Mucosa of descending colon (tissue), 3 donors: ENCODE results near the gene COL28A1. TPM values are rescaled to one million over a fixed set of nuclear protein-coding genes. Genes with fewer than 3 reads are reported as not detected.
"Not testable (repeated sequence)": the region's sequence is repeated elsewhere in the genome, so short reads cannot be mapped to it uniquely, and the experiment has no call there.

ENCODE experiments used
- ATAC-seq: fragments of 200-7000 bp; cut with Tn5 transposase; one replicate; pipeline ENCODE4 v1.9.1; 2020; ENCODE audit warnings: mild to moderate bottlenecking, moderate library complexity
- DNase-seq, 3 donors: peaks; one replicate each; pipeline ENCODE4 v3.0.0-alpha.2; 2020
- H3K36me3 ChIP-seq: fragments of 200-600 bp; one replicate; pipeline ENCODE4 v1.8.0; 2021; ENCODE audit warnings: low read depth, mild to moderate bottlenecking
- H3K4me1 ChIP-seq: fragments of 200-600 bp; one replicate; pipeline ENCODE4 v1.8.0; 2021; ENCODE audit warnings: low read depth, mild to moderate bottlenecking
- H3K4me3 ChIP-seq: fragments of 200-600 bp; one replicate; pipeline ENCODE4 v1.8.0; 2021; ENCODE audit warnings: mild to moderate bottlenecking
- H3K9me3 ChIP-seq: fragments of 200-600 bp; one replicate; pipeline ENCODE4 v1.8.0; 2021; ENCODE audit warnings: mild to moderate bottlenecking
- intact Hi-C, 2 donors: fragments of 100-400 bp; cut with DNase I in 1 of 2; cut with micrococcal nuclease in 1 of 2; formaldehyde crosslinking; loops; one replicate each; pipeline versions ENCODE4 v1.11.0 to v1.11.1; 2022; cut with DNase I, micrococcal nuclease
- total RNA-seq, 3 donors: library from RNA; stranded (reverse); fragmentation: NEBNext Ultra II Directional in 2 of 3; extraction: Animal tissue kit (Norgen Biotek cat#: 25700) in 2 of 3; gene quantifications; one replicate each; pipeline versions ENCODE4 v1.2.1 to v1.2.4, GENCODE V29; 2021 to 2023
- TF ChIP-seq, protein P1 (sequence below): fragments of 200-600 bp; IDR thresholded peaks from one replicate; pipeline ENCODE4 v1.8.0; 2022; ENCODE audit warnings: antibody characterized with exemption, mild to moderate bottlenecking
- donor health status: DM: no; HTN: no; CAD: no; lungs with moderate emphysema.
- donor health status: DM: no; HTN: no; CAD: no.
- donor health status: DM: no; HTN: yes; CAD: no.

COL28A1 gene
- total RNA-seq, 3 donors from 2014 or later, result 2.9 to 19.0 (median 4.1) TPM

DNA sequence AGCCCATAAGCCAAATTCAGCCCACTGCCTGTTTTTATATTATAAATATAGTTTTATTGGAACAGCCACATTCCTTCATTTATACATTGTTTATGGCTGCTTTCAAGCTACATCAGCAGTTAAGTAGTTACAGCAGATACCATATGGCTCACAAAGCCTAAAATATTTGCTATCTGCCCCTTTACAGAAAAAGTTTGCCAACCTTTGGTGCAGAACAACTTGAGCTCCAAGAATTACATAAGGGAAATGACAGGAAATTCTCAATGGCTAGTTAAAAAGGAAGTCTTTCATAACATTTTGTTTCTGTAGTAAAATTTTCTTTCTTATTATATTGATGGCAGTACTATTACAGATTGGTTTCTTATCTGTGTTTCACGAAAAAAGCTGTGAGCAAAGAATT, 59.3 kb downstream of the COL28A1 start:
- no peaks in the 10 kb centered on the region for H3K36me3 ChIP-seq
- DNase-seq (no peak), ATAC-seq (no peak)
- no peaks in the 10 kb centered on the region for H3K9me3 ChIP-seq
- intact Hi-C loops, result no loop called here
- no peak overlapping the region for H3K4me3 ChIP-seq
- TF ChIP-seq, protein P1, sequence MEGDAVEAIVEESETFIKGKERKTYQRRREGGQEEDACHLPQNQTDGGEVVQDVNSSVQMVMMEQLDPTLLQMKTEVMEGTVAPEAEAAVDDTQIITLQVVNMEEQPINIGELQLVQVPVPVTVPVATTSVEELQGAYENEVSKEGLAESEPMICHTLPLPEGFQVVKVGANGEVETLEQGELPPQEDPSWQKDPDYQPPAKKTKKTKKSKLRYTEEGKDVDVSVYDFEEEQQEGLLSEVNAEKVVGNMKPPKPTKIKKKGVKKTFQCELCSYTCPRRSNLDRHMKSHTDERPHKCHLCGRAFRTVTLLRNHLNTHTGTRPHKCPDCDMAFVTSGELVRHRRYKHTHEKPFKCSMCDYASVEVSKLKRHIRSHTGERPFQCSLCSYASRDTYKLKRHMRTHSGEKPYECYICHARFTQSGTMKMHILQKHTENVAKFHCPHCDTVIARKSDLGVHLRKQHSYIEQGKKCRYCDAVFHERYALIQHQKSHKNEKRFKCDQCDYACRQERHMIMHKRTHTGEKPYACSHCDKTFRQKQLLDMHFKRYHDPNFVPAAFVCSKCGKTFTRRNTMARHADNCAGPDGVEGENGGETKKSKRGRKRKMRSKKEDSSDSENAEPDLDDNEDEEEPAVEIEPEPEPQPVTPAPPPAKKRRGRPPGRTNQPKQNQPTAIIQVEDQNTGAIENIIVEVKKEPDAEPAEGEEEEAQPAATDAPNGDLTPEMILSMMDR, result no peak
- H3K4me1 ChIP-seq, result no peaks in the 10 kb centered on the region

DNA sequence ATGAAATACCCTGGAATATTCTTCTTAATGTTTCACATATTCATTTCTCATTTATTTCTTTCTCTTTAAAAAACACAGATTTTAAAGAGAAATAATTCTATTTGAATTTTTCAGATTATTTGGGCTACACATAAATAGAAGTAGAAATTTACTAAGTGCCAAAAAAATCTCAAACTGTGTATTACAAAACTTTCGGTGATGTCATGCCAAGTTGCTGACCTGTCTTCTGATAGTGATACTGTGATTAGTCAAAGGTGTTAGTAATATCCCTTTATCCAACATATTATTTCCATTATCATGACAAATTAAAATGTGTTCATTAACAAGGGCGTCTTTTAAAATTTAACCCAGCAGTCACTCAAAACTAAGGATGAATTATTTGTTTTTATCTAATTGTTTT, 60.1 kb downstream of the COL28A1 start:
- intact Hi-C loops, result no loop called here
- H3K4me1 ChIP-seq, result no peaks in the 10 kb centered on the region

DNA sequence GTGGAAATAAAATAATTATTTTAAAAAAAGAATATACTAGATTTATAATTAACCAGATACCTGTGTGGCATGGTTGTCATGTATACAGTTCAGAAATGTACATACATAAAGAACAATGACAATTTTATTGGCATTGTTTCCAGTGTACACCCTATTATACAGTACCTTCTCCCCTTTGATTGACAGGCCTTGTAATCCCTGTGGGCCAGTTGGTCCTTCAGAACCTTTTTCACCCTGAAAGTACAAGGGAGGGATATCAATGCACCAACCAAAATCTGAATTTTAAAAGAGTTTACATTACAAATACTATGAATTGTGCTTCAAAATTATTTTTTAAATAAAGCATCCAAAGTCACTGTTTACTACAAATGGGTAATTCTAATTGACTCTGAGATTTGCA, 61.2 kb downstream of the COL28A1 start:
- Histone ChIP-seq H3K36me3 (no peaks in the 10 kb centered on the region), H3K4me1 (no peaks in the 10 kb centered on the region), H3K4me3 (no peak overlapping the region), H3K9me3 (no peaks in the 10 kb centered on the region)
- no peak for ATAC-seq
- no peak for DNase-seq
- intact Hi-C loops, result no loop called here
- TF ChIP-seq, protein P1, result no peak

More for the DNA sequence above, 60.1 kb downstream of the COL28A1 start:
- DNase-seq, result no peak
- no peaks in the 10 kb centered on the region for H3K36me3 ChIP-seq
- ATAC-seq, result no peak
- H3K4me3 ChIP-seq, result no peak overlapping the region
- TF ChIP-seq, protein P1, result no peak
- H3K9me3 ChIP-seq, result no peaks in the 10 kb centered on the region

DNA sequence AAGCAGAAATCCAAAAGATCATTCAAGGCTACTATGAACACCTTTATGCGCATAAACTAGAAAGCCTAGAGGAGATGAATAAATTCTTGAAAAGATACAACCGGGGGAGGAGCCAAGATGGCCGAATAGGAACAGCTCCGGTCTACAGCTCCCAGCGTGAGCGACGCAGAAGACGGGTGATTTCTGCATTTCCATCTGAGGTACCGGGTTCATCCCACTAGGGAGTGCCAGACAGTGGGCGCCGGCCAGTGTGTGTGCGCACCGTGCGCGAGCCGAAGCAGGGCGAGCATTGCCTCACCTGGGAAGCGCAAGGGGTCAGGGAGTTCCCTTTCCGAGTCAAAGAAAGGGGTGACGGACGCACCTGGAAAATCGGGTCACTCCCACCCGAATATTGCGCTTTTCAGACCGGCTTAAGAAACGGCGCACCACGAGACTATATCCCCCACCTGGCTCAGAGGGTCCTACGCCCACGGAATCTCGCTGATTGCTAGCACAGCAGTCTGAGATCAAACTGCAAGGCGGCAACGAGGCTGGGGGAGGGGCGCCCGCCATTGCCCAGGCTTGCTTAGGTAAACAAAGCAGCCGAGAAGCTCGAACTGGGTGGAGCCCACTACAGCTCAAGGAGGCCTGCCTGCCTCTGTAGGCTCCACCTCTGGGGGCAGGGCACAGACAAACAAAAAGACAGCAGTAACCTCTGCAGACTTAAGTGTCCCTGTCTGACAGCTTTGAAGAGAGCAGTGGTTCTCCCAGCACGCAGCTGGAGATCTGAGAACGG, 70.5 kb downstream of the COL28A1 start:
- H3K4me3 ChIP-seq, H3K4me1 ChIP-seq, intact Hi-C loops, DNase-seq, H3K36me3 ChIP-seq, ATAC-seq, H3K9me3 ChIP-seq: not testable (repeated sequence)

DNA sequence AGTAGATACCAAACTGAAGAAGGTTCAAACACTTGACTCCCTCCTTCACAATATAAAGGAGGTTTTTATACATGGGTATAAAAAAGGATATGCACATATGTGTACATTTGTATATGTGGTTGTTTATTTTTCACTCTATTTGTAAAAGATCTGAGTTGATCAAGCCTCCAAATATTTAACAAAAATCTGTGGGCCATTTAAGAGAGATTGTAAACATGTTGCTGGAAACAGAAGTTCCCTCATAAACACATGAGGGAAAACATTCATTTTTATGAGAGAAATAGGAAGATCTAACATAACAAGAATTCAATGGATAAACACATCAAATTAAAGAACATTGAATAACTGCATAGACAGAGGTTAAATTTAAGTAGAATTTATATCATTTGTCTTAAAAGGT, 81.7 kb downstream of the COL28A1 start:
- no peaks in the 10 kb centered on the region for H3K4me1 ChIP-seq
- DNase-seq (no peak), ATAC-seq (no peak)
- no peaks in the 10 kb centered on the region for H3K36me3 ChIP-seq
- H3K9me3 ChIP-seq, result peaks cover 4% of the 10 kb centered on the region
- TF ChIP-seq, protein P1, result no peak
- intact Hi-C loops, result no loop called here
- H3K4me3 ChIP-seq, result no peak overlapping the region

DNA sequence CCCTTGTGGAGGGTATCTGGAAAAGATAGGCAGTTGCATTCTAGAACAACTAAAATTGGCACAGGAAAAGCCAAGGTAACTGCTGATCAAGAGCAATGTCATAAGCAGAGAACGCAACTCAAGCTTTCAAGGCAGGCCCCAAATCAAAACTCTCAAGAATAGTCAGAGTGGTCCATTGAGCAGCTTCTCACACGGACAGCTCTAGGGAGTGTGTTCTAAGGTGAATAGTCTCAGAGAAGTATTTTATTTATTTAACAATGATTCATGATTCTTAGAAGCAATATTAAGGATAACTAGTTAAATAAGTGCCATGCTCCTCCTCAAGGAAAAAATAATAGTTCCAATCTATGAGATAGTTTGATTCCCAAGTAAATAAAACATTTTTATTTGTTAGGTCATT, 83.0 kb downstream of the COL28A1 start:
- Histone ChIP-seq H3K9me3 (peaks cover 10% of the 10 kb centered on the region), H3K4me1 (no peaks in the 10 kb centered on the region), H3K4me3 (no peak overlapping the region), H3K36me3 (no peaks in the 10 kb centered on the region)
- ATAC-seq (no peak), DNase-seq (no peak)
- intact Hi-C loops, result no loop called here
- TF ChIP-seq, protein P1, result no peak
